GM11168 (cell line): ENCODE data around the gene AUP1.

Experiments
- in situ Hi-C: fragments of 300-500 bp; cut with MboI; formaldehyde crosslinking; loops from one replicate; pipeline ENCODE4 v1.12.0; 2022; ENCODE audit warnings: low sequenced_read_pairs; ENCODE audit not compliant: unreplicated experiment

Gene AUP1

DNA sequence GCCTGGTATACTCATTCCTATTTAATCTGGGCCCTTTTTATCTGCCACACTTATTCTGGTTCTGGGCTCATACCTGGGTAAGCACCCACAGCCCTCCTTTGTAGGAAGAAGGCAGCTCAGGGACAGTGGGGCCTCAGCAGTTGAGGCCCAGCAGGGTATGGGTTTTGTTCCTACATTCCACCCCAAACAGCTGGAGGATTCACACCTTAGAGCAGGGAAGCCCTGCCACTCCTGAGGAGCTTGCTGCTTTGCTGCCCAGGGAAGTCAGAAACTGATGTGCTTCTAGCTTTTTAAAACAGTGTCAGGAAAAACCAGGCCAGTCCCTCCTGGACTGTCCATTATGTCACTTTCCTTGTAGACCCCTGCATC, 28.9 kb downstream of the AUP1 start:
- in situ Hi-C loops: no loop called here

DNA sequence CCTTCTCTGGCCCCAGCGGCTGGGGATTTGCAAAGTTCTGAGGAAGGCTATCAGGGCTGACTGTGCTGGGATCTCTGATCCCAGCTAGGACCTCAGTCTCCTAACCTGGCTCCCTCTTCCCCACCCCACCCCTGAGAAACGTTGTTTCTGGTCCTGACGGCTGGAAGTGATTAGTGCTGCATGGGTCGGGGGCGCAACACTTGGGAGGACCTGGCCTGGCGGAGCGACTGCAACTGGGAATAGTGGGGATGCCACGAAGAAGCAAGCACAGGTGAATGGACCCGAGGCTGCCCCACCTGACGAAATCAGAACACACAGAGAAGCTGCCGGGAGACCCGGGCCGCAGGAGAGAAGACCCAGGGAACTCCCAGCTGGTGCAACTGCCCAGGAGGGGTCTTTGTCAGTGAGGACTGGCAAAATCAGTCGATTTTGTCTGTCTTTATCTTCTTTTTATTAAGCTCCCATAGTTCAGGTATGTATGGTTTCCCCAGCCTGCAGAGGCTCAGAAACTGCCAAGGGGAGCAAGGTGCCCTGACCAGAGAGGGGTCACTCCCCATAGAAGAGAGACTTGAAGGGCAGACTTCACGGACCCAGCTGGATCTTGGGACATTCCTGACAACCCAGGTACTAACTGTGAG, 29.4 kb downstream of the AUP1 start:
- in situ Hi-C loops: no loop called here

DNA sequence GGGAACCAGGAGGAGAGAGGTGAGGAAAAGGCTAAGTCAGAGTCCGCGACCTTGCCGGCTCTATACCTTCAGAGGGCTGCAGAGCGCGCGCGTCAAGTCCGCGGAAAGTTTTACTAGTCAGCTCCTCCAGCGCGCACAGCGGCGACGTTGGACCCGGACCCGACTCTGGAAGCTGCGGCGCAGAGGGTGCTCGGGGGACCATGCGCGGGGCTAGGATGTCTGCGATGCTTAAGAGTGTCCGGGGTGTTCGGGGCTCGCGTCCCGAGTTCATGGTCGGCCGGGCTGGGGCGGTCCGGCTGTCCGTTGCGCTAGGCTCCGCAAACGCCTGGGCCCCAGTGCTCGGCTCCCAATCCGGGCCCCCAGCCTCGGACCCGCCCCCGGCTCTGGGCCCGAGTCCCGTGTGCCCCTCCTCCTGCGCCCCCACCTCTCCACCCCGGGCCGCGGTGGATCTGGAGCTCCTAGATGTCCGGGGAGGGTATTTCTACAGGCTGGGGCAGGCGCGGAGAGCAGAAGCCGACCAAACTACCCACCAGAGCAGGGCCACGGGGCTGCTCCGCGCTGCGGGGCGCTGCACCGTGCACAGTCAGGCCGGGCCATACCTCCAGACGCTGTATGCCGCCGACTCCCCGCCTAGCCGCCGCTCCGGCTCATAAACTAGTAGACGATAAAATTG, 30.1 kb downstream of the AUP1 start, which contains the start of gene LBX2:
TSS of gene LBX2 (minus strand) at position 337 of the 673 bp plus-strand sequence. CDS start at position 271, 66 bp downstream.
- in situ Hi-C loops: no loop called here

DNA sequence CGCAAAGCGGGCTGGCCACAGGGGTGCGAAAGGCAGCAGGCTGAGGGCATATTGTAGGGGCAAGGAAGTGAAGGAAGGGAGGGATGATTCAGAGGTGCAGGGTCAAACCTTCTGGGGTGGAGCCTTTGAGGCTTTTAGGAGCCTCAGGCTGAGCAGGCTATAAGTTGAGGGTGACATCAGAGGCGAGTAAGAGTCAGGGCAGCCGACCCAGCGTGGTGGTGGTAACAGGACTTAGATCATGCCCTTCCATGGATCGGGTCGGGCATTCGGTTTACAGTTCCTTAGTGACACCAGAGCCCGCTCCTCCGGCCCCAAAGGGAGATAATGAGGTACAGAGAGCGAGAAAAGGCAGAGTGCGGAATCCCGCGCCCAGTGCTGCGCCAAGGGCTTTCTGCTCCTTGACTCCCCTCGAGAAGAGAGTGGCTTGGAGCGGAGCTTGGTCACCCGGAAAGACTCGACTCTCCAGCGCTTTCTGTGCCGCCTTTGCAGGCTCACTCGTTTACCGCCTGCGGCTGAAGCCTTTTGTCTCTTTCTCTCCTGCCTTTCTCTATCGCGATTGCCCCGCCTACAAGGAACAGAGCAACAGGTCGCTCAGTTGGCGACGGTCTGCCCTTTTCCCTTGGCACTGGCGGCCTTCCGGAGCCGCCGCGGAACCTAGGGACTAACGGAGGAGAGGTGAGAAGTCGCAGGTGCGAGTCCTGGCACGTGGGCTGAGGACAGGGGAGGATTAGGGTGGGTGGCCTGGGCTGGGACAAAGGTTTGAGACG, 30.8 kb downstream of the AUP1 start:
- in situ Hi-C loops: no loop called here

DNA sequence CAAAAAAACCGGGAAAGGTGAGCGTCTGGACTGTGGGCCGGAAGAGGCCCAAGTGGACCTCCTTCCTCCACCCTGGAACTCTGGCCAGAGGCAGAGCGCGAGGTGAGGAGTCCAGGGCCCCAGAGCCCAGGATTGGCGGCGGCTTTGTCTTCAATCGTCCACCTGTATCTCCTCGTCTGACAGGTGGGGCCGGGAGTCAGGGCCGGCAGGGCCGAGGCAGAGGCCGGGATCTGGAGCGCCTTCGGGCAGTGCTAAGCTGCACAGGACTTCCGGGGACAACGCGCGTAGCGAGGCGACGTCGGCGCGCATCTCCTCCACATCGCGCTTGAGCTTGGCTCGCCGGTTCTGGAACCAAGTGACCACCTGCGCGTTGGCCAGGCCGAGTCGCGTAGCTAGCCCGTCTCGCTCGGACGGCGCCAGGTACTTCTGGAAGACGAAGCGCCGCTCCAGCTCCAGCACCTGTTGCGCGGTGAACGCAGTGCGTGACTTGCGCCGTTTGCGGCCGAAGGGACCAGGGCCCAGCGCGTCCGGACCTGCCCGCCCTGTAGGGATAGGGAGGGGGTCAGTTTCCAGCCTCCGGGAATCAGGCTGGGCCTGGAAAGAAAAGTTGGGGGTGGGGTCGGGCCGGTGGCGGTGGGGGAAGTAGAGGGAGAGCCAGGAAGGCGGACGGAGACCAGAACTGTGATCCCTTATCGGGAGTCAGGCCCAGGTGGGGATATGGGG, 31.6 kb downstream of the AUP1 start:
- in situ Hi-C loops: no loop called here

DNA sequence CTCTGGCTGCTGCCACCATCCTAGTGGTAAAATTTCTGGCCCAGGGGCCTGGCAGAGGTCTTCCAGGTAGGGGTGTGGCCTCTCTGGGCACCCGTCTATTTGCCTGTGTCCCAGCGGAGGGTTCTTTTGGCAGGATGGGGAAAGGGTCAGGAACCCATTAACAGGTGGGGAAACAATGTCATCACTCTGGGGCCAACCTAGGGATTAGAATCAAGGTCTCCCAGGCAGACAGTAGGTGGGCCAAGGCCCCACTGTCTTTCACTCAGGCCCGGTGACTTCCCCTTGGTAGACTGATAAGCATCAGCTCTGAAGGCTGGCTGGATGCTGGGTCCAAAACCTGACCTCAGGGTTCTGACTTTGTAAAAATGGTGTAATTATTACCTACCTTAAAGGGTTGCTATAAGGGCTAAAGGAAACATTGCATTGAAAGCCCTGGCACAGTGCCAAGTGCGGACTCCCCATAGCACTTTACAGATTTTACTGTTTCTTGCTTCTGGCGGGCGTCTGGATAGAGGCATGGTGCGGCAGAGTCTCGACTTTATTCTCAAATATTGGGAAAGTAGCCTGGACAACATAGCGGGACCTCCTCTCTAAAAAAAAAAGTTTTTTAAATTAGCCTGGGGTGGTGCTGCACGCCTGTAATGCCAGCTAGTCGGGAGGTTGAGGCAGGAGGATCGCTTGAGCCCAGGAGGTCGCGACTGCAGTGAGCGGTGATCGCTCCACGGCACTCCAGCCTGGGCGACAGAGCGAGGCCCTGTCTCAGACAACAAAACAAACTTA, 32.3 kb downstream of the AUP1 start:
- in situ Hi-C loops: no loop called here

DNA sequence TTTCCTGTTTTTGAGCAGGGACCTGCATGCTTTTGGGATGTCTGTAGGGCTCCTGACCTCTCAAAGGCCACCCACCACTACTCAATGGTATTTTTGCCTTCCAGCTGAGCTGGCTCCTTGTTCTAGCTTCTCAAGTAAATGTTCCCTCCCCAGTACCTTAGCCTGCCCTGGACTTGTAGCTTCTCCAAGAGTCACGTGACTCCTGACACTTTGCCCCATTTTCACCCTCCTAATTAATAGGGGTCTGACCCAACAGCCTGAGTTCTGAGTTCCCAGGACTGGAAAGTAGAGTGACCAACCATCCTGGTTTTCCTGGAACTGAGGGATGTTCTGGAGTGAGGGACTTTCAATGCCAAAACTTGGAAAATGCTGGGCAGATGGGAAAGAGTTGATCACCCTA, 34.1 kb downstream of the AUP1 start:
- in situ Hi-C loops: no loop called here

DNA sequence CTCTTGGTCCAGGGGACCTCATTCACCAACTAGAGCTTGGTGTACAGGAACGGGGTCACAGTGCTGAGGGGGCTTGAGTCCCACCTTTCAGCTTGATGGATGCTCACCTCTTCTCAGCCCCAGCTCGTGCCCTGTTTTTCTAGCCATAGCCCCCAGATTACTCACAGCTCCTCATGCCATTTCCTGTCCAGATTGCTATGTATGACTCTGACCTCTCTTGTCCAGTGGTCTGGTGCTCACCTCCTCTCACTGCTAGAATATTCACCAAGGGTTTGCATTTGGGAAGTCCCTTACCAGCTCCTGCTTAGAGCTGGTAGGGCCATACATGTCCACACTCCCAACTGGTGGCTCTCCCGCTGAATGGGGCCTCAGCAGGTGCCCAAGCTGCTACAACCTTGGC, 36.0 kb downstream of the AUP1 start:
- in situ Hi-C loops: no loop called here

DNA sequence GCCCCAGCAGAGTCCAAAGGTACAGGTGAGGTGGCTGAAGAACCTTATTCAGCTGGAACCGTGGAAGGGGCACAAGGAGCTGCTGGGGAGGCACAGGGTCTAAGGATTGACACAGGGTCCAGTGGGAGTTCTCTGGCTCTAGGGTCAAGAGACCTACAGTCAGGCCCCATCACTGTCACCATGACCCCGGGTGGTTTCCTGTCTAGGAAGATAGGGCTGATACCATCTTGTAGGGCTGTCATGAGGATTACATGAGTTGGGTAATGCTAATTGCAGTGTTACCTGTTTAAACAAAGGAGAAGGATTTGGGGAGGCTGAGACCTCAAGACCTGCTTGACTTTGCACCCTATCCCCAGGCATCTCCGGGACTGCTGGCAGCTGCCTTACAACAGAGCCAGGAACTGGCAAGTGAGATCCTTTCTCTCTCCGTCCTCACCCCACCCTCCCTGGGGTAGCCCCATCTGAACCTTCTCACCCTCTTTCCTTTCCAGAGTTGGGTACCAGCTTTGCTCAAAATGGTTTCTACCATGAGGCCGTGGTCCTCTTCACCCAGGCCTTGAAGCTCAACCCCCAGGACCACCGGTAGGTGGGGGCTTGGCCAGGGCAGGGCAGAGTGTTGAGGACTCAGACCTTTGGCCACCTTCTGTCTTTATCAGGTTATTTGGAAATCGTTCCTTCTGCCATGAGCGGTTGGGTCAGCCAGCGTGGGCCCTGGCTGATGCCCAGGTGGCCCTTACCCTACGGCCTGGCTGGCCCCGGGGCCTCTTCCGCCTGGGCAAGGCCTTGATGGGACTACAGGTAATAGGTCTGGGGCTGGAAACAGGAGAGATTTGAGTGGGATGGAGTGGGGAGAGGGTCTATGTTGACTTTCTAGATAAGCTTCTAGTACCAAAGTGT, 37.6 kb downstream of the AUP1 start:
- in situ Hi-C loops: no loop called here

DNA sequence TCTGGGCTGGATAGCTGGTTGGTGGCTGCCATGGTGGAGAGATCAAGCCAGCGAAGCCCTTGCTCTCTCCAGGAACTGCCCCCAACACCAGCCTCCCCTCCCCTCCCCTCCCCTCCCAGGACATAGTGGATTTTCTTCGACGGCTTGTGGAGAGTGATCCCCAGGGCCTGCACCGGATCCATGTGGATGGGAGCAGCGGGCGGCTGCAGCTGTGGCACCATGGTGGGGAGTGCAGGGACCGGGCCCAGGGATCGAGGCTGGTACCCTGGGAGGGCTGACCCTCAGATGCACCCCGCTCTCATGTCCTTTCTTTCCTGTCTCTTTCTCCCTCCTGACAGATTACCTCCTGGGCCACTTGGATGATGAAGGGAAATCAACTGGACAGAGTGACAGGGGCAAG, 39.6 kb downstream of the AUP1 start:
- in situ Hi-C loops: no loop called here

DNA sequence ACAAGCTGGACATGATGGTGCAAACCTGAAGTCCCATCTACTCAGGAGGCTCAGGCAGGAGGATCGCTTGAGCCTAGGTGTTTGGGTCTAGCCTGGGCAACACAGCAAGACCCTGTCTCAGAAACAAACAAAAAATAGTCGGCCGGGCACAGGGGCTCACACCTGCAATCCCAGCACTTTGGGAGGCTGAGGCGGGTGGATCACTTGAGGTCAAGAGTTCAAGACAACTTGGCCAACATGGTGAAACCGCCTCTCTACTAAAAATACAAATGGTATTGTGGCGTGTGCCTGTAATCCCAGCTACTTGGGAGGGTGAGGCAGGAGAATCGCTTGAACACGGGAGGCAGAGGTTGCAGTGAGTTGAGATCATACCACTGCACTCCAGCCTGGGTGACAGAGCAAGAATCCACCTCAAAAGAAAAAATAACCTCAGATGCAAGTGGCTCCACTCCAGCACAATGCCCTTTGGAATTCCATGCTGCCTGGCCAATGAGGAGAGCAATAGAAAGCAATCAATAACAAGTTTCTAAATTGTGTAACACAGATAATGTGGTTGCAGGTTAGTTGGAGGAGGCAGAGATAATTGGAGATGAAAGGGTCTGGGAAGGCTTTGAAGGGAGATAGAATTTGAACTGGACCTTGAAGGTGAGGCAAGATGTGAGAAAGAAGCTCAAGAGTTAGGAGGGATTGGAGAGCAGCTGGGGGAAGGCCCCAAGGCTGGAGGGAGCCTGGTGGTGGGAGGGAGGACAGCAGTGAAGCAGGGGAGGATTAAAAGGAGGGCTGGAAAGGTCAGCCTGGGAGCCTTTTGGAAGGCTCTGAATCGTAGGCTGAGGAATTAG, 40.6 kb downstream of the AUP1 start:
- in situ Hi-C loops: no loop called here

DNA sequence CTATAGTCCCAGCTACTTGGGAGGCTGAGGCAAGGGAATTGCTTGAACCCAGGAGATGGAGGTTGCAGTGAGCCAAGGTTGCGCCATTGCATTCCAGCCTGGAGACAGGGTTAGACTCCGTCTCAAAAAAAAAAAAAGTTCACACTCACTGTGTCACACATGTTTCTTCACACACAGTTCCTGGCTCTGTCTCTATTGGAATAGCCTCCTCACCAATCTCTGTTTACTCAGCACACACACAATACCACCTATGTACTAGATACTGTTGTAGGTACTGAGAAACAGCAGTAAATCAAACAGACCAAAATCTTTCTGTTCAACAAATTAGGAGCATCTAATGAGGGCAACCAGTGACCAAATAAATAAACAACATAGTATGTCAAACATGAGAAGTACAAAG, 43.4 kb downstream of the AUP1 start:
- in situ Hi-C loops: no loop called here

DNA sequence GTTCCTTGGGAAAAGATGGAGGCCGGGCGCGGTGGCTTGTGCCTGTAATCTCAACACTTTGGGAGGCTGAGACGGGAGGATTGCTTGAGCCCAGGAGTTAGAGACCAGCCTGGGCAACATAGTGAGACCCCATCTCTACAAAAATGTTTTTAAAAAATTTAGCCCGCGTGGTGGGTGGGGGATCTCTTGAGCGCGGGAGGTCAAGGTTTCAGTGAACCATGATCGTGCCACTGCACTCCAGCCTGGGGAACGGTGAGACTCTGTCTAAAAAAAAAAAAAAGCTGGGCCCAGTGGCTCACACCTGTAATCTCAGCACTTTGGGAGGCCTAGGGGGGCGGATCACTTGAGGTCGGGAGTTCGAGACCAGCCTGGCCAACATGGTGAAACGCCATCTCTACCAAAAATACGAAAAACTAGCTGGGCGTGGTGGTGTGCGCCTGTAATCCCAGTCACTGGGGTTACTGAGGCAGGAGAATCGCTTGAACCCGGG, 45.8 kb downstream of the AUP1 start:
- in situ Hi-C loops: loop anchor here (5.0 kb wide), 1 partner anchor 94 kb away; no protein-coding TSS in a partner anchor

DNA sequence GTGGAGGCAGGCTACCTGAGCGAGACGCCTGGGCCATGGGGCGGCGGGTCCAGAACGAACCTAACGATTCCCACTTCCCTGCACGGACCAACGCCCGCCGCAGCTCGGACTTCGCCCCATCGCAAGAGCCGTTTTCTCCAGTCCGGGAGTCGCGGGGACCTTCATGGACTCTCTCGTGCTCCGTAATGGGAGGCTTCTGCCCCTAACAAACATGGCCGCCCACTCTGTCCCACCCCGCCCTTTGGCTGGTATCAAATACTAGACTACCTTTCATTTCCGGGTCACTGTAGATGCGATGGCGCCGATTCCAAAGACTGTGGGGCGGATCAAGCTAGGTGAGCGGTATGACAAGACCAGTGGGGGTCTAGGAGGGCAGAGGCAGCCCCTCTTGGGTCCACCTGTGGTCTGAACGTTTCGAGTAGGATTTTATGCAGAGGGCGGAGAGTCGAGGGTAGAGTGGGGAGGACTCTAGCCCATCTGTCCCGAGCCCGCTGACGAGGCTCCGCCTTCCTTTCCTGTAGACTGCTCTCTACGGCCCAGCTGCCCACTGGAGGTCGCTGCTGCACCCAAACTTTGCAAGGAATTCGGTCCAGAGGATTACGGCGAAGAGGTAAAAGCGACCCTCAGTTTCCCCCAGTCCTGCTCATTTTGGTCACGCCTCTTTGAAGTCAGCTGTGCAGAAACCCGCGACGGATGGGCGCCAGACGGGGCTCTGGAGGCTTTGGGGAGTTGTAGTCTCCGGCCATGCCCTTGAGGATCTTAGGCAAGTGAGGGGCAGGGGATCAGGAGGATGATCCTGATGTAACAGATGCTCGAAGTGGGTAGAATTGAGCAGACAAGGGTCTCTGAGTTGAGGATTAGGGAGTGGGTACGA, 46.5 kb downstream of the AUP1 start, which contains the start of the genes CCDC142 and TTC31:
TSS of gene CCDC142 (minus strand) at position 198 of the 874 bp plus-strand sequence. CDS start at position 37, 161 bp downstream.
TSS of gene TTC31 (plus strand) at position 281 of the 874 bp plus-strand sequence. CDS start at position 296, 15 bp downstream.
- in situ Hi-C loops: loop anchor here (5.0 kb wide), 1 partner anchor 94 kb away; no protein-coding TSS in a partner anchor

DNA sequence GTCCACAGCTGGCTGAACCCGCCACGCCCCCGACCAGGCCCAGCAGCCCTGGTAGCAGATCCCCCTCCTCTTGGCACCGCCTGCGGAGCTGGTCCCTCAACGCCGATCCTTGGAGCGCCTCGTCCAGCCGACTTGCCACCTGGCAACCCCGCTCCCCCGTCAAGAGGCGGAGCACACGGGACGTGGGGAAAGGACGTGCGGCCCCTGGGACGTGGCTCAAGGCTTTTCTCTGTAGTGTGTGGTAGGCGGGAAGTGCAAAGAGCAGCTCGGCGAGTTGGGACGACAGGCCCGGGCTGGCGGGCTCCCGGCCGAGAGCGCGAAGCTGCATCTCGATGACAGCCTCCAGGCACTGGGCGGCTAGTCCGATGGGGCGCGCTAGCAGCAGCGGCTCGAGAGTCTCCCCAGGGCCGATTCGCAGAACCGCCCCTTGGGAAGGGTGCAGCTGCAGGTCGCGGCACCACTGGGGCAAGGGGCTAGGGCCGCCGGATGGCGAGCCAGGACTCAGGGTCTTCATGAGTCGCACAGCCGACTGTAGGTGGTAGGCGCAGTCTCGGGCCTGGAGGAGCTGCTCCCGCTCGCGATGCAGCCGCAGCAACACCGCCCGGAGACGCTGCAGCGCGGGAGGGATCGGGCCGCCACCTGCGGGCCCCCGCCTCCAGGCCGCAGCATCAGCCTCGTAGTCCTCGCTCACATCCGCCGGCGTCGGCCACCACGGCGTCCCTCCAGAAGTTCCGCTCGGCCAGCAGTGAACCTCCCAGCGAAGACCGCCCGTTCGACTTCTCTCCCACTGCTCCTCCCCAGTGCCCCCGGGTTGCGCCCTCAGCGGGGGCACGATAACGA, 47.3 kb downstream of the AUP1 start:
- in situ Hi-C loops: loop anchor here (5.0 kb wide), 1 partner anchor 95 kb away; no protein-coding TSS in a partner anchor

DNA sequence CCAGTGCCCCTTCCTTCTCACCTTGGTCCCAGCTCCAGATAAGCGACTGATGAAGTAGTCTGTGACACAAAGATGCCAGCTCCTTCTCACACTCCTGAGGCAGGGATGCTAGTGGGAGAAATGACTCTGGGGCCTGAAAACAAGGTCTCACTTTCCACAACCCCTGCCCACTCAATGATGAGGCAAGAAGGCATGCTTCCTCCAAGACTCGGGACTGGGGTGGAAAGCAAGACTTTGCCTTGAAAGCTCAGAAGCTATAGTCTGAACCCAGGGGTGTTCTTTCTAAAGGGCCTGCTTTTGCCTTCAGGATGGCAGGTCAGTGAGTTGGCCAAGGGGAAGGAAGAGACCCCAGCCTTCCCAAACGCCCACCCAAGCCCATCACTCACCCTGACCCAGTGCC, 48.1 kb downstream of the AUP1 start:
- in situ Hi-C loops: loop anchor here (5.0 kb wide), 1 partner anchor 96 kb away; no protein-coding TSS in a partner anchor
